Prostate gland (tissue), 2 donors: ENCODE data around the gene STX1B.

Source experiments
- POLR2AphosphoS5 ChIP-seq: sonication (generic); formaldehyde crosslinking; IDR thresholded peaks from one replicate; pipeline ENCODE4 v1.6.1; 2017; ENCODE audit warnings: antibody characterized with exemption
- TF ChIP-seq, protein P1 (sequence below), 4 experiments: fragments of 200-600 bp in 2 of 4; fragments of 450-650 bp in 2 of 4; sonication (generic) in 2 of 4; IDR thresholded peaks; 1 replicate in 3 of 4; 2 replicates in 1 of 4; pipeline ENCODE4 v1.5.1; 2016 to 2019; ENCODE audit warnings: antibody characterized with exemption in 4 of 4, mild to moderate bottlenecking in 2 of 4, moderate library complexity in 2 of 4

DNA sequence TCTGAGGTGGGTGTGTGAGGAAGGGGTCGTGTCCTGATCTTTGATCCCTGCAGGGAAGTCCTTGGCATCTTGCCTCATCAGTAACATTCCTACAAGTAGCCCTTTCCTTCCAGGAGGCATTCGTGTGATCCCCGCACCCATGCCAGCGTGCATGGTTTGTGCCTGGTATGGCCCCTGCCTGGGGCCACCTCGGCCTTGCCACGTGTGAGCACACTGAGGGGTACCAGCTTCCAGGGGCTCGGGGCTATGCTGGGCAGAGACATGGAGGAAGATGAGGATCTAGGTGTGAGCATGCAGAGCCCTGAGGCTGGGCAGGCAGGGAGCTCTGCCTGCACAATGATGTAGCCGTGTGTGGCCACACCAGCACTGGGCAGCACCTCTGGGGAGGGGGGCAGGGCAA is 19.4 kb downstream of the STX1B start:
- TF ChIP-seq POLR2AphosphoS5 = no peak
- TF ChIP-seq, protein P1, sequence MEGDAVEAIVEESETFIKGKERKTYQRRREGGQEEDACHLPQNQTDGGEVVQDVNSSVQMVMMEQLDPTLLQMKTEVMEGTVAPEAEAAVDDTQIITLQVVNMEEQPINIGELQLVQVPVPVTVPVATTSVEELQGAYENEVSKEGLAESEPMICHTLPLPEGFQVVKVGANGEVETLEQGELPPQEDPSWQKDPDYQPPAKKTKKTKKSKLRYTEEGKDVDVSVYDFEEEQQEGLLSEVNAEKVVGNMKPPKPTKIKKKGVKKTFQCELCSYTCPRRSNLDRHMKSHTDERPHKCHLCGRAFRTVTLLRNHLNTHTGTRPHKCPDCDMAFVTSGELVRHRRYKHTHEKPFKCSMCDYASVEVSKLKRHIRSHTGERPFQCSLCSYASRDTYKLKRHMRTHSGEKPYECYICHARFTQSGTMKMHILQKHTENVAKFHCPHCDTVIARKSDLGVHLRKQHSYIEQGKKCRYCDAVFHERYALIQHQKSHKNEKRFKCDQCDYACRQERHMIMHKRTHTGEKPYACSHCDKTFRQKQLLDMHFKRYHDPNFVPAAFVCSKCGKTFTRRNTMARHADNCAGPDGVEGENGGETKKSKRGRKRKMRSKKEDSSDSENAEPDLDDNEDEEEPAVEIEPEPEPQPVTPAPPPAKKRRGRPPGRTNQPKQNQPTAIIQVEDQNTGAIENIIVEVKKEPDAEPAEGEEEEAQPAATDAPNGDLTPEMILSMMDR (IDR thresholded peaks at IDR 0.05) = no peak
